Central memory CD4-positive, alpha-beta T cell (primary cell): ENCODE data around the gene POLR3B.
"Not testable (repeated sequence)": the region's sequence is repeated elsewhere in the genome, so short reads cannot be mapped to it uniquely, and the experiment has no call there.

ENCODE experiments used
- DNase-seq: peaks from one replicate; pipeline ENCODE4 v3.0.0; 2022

The POLR3B gene

GRCh38 chr12:106343214-106343528 is 14.4 kb upstream of the POLR3B start:
- DNase-seq: no peak

- no peak for DNase-seq
Measured at GRCh38 chr12:106344131-106344530, 13.4 kb upstream of the POLR3B start.

GRCh38 chr12:106345746-106346145 is 11.8 kb upstream of the POLR3B start:
- no peak for DNase-seq

- DNase-seq: no peak
Measured at GRCh38 chr12:106348411-106348810, 9.1 kb upstream of the POLR3B start.

DNA sequence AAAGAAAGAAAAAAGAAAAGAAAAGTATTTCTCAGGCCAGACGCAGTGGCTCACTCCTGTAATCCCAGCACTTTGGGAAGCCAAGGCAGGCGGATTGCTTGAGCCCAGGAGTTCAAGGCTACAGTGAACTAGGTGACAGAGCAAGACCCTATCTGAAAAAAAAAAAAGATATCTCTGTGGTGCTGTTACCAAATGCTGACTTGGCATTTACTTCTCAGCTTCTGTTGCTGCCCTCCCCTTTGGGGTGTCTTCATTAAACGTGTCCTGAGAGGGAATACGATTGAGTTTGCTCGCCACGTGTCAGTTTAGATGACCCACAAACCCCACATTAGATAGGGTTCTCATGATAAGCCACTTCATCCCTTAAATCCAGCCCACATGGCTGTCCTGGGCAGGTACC is 4.4 kb upstream of the POLR3B start:
- DNase-seq: no peak

DNA sequence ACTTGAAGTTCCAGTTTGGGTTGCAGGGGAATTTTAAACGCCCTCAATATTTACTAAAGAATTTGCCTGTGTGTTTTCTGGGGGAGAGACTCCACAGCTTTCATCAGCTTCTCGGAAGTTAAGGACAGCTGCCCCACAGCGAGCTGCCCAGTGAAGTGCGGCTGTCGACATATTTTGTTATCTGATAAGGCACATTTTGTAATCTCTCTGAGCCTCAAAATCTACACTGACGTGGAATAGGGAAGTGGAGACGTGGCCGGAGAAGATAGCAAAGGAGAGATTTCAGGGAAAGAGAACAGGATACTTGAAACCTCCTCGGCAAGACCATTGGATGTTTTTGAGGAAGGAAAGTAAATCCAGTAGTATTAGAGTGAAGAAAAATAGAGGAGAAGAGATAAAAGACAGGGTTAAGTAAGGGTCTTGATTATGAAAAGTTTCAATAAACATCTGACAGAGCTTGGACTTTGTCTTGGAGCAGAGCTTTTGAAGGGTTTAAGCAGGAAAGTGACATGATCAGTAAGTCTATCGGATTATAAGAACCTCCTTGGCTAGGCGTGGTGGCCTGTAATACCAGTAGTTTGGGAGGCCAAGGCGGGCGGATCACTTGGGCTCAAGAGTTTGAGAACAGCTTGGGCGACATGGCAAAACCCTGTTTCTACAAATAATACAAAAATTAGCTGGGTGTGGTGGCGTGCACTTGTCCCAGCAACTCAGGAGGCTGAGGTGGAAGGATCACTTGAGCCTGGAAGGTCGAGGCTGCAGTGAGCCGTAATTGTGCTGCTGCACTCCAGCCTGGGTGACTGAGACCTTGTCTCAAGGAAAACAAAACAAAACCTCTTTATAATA is 1.1 kb downstream of the POLR3B start:
- no peak for DNase-seq

GRCh38 chr12:106359646-106360399 is 2.3 kb downstream of the POLR3B start:
- DNase-seq: no peak

DNA sequence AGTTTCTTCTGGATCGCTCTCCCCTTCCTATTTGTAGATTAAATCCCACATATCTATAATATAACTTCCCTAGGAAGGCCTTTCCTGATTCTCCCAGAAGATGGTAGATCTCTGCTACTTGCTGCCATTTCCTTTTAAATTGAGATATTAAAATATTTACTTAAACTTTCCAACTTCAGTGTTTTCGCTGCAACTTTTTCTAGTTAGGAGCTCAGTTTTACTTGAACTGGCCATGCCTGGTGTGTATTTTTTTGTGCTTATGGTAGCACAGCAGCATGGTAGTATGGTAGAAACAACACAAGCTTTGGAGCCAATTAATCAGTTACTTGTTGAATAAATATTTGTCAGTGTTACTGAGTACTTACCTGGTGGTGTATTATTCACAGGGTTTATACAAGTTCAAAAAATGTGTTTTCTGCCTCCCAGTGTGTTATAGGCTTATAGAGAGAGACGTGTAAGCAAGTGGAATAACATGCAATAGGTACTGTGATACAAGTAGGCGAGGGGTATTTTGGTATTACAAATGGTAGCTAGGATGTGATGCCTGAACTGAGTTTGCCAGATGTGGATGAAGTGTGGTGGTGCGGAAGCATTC is 2.9 kb downstream of the POLR3B start:
- no peak for DNase-seq

- DNase-seq: no peak
Measured at GRCh38 chr12:106362971-106363370, 5.4 kb downstream of the POLR3B start.

DNA sequence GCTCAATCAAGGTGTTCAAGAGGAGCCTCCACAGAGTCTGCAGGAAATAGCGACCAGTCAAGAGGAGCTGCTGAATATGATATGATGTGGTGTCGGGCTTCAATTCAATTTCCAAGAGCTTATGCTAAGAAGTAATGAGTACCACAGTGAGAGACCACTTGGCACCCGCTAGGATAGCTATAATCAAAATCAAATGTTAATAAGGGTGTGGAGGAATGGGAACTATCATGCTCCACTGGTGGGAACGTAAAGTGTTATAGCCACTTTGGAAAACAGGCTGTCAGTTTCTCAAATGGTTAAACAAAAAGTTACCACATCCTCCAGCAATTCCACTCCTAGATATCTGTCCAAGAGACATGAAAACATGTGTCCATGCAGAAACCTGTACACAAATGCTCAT is 6.7 kb downstream of the POLR3B start:
- no peak for DNase-seq

- DNase-seq: no peak
Measured at GRCh38 chr12:106369624-106370346, 12.2 kb downstream of the POLR3B start.

- DNase-seq: no peak
Measured at GRCh38 chr12:106378788-106379187, 21.2 kb downstream of the POLR3B start.

GRCh38 chr12:106380954-106381353 is 23.4 kb downstream of the POLR3B start:
- no peak for DNase-seq

GRCh38 chr12:106381866-106382265 is 24.3 kb downstream of the POLR3B start:
- DNase-seq: not testable (repeated sequence)

DNA sequence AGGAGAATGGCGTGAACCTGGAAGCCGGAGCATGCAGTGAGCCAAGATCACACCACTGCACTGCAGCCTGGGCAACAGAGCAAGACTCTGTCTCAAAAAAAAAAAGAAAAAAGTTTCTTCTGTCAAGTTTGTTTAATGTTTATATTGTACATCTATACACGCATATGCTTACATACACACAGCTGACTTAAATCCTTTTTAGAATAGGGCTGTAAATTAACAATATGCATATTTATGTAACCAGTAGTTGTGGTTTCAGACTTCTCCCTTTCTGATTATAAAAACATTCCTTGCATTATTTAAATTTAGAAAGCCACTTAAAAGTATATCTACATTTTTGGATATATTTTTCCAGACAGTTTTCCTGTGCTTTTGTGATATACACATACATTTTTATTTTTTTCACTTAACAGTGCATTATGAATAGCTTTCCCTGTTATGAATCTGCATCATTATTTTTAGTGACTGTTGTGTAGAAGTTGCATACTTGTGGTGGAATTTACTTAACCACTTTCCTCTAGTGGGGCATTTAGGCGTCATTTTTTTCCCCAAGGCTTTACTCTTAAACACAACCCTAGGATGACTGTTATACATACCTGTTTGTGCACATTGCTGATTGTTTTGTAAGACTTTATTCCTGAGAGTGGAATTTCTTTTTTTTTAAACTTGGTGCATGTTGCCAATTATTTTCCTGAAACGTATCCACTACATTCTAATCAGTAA is 29.4 kb downstream of the POLR3B start:
- DNase-seq: no peak

GRCh38 chr12:106387848-106388377 is 30.4 kb downstream of the POLR3B start:
- no peak for DNase-seq

- DNase-seq: no peak
Measured at GRCh38 chr12:106389151-106389550, 31.6 kb downstream of the POLR3B start.

- DNase-seq: no peak
Measured at GRCh38 chr12:106392759-106393158, 35.2 kb downstream of the POLR3B start.

GRCh38 chr12:106409878-106410277 is 52.3 kb downstream of the POLR3B start:
- no peak for DNase-seq

GRCh38 chr12:106412563-106412962 is 55.0 kb downstream of the POLR3B start:
- DNase-seq: no peak

DNA sequence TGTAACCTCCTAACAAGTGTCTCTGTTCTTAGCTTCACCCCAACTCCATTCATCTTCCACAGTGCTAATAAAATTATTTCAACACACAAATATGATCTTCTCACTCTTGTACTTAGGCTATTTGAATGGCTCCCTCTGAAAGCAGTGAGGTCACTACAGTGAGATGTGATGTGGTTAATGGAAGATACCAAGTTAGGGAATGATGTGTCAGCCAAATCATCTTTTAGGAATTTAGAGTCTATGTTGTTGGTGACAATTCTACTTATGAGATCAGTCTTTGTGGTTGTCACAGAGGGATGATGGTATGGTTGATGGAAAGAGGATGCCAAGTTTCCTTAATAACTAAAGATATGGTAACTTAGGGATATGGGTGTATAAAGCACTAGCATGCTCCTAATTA is 57.6 kb downstream of the POLR3B start:
- no peak for DNase-seq

DNA sequence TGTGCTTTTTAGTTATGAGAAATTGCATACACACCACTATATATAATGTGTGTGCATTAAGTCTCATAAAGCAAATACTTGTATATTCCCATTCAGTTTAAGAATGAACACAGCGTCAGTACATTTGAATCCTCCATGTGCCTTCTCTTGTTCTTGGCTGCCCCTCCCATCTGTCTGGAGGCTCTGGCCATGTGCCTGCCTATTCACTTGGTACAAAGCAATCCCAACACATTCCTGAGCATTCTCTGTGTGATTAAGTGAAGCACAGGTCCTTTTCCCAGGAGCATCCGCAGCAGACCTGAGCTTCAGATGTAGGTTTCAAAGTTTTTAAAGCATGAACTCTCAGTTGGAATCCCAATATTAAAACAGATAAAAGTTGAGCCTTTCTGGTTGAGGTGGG is 58.7 kb downstream of the POLR3B start:
- no peak for DNase-seq
